COR-L47 (cell line): ENCODE results near the gene AK1.

Experiments used
- DNase-seq: peaks from one replicate; lab custom pipeline; 2025; lab: John Stamatoyannopoulos, UW

AK1 gene

DNA sequence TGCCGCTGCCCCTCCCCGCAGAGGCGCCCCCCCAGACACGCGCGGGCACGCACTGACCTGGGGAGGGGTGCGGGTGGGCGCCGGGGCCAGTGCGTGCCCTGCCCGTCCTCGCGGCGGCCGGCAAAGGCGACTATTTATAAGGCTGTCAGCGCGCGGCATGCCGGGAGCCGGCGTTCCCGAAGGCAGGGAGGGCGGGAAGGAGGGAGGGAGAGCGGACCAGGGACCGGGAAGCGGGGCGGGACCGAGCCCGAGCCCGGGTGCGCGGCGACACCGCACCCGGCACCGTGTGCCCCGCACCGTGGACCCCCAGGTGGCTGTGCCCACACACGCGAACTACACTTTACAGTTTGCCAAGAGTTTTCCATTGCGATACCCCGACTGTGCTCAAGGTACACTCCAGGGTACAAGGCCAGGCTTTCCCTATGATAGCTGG, at the start of gene AK1:
Gene AK1 (minus strand): TSS at position 110 of the 433 bp plus-strand sequence. CDS start 3,058 bp downstream, outside the sequence.
- DNase-seq, result peak; percentile 58

DNA sequence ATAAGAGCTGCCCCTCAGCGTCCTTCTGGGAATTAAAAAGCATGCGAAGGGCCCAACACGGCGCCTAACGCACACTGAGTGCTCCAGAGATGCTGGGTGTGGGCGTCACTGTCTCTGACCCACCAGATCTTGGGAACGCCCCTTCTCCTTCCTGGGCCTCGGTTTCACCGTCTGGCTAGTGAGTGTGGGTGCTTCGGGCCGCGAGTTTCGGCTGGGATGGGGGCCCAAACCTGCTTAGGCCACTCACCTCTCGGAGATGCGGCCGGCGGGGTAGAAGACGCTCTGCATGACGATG, 49.4 kb upstream of the AK1 start:
- no peak for DNase-seq

DNA sequence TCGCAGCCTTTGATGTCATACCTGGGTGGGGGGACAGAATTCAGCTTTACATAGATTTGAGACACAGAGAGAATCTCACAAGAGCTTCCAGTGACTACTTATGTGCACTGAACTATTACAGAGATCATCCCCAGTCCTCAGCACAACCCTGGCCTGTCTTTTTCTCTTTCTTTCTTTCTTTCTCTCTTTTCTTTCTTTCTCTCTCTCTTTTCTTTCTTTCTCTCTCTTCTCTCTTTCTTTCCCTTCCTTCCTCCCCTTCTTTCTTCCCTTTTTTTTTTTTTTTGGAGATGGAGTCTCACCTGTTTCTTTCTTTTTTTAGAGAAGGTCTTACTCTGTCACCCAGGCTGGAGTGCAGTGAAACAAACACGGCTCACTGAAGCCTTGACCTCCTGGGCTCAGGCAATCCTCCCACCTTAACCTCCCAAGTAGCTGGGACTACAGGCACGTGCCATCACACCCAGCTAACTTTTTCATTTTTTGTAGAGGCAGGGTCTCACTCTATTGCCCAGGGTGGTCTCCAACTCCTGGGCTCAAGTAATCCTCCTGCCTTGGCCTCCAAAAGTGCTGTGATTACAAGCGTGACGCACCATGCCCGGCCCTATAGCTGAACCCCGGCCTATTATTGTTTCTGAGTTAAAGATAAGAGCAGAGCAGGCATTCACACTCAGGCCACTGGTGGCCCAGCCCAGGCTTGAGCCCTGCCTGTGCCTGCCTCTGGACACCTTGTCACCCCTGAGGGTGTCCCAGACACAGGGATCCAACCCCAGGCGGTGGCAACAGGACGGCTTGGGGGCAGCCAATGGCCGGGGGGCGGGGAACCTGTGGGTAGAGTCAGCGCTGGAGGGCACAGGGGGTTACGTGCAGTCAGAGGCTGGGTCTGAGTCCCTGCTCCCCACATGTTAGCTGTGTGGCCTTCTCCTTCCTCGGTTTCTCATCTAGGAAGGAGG, 48.8 kb upstream of the AK1 start:
- no peak for DNase-seq

GRCh38 chr9:127924736-127925444, 47.4 kb upstream of the AK1 start:
- DNase-seq, result no peak

GRCh38 chr9:127923771-127924170, 46.3 kb upstream of the AK1 start:
- DNase-seq, result no peak

GRCh38 chr9:127923046-127923445, 45.6 kb upstream of the AK1 start:
- no peak for DNase-seq

- no peak for DNase-seq
These were observed 44.2 kb upstream of the AK1 start for GRCh38 chr9:127921557-127922120.

DNA sequence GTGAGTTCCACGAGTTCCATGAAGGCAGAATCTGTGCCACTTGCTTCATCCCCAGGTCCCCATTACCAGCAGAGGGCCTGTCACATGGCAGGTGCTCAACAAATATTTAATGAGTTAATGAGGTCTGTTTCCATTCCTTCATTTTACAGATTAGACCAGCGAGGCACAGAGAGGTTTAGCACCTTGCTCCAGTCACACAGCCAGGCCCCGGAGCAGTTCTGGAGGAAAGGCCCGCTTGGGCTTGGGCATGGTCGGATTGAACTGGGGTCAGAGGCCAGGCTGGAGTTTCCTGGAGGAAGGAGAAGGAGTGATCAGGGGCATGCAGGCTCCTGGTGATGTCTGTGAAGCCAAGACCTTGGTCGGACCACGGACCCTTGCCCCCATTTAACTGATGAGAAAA, 43.3 kb upstream of the AK1 start:
- DNase-seq, result no peak

GRCh38 chr9:127919253-127919815, 41.9 kb upstream of the AK1 start:
- no peak for DNase-seq

- no peak for DNase-seq
These were observed 41.0 kb upstream of the AK1 start for GRCh38 chr9:127918183-127919107.

- DNase-seq, result no peak
These were observed 40.1 kb upstream of the AK1 start for GRCh38 chr9:127917603-127918002.

- DNase-seq, result peak; percentile 83
These were observed 39.5 kb upstream of the AK1 start, which contains the start of gene ST6GALNAC4 for GRCh38 chr9:127916720-127917581. Gene ST6GALNAC4, minus strand, starts transcription at chr9:127917041. Its CDS starts 622 bp downstream, at chr9:127916419.

- no peak for DNase-seq
These were observed 38.6 kb upstream of the AK1 start for GRCh38 chr9:127915801-127916719.

DNA sequence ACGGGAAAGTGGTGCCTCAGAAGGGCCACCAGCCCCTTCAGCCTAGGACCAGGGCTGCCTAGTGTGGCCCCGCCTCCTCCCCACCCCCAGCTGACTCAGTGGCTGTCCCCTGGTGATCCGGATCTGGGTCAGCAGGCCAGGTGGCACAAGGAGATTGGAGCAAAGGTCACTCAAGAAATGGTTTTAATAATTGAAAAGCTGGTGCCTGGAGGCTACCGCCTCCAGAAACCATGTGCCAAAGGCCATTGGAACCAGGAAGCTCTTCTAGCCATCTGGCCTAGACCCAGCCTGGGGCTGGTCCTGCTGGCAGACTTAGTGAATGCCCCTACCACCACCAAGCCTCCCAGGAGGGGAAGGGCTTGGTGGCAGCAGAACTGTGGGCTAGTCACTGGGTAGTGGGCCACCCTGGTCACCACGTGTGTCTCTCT, 37.9 kb upstream of the AK1 start:
- DNase-seq, result no peak

DNA sequence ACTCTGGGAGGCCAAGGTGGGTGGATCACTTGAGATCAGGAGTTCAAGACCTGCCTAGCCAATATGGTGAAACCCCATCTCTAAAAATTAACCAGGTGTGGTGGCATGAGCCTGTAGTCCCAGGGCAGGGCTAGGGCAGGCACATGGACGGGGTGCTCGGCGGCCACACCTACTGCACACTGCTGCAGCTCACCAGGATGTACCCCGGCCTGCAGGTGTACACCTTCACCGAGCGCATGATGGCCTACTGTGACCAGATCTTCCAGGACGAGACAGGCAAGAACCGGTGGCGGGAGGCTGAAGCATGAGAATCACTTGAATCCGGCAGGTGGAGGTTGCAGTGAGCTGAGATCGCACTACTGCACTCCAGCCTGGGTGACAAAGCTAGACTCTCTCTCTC, 36.2 kb upstream of the AK1 start:
- DNase-seq, result no peak

- DNase-seq, result no peak
These were observed 35.4 kb upstream of the AK1 start for GRCh38 chr9:127912882-127913281.

DNA sequence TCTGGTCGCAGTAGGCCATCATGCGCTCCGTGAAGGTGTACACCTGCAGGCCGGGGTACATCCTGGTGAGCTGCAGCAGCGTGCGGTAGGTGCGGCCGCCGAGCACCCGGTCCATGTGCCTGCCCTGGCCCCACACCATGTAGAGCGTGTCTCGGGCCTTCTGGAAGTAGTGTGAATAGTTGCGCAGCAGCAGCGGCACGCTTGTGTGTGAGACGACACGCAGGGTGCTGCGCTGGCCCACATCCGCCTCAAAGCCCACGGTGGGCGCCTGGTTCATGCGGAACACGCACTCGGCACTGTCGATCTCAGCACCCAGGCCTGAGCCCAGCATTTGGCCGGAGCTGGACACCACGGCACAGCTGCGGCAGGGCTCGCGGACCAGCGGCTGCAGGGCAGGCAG, 34.8 kb upstream of the AK1 start:
- DNase-seq, result no peak

- DNase-seq, result no peak
These were observed 33.2 kb upstream of the AK1 start for GRCh38 chr9:127910613-127911205.

GRCh38 chr9:127909839-127910273, 32.4 kb upstream of the AK1 start:
- DNase-seq, result no peak
